ENCODE results near the gene FGF3.
"Not testable (repeated sequence)": the region's sequence is repeated elsewhere in the genome, so short reads cannot be mapped to it uniquely, and the experiment has no call there.

Gene FGF3

DNA sequence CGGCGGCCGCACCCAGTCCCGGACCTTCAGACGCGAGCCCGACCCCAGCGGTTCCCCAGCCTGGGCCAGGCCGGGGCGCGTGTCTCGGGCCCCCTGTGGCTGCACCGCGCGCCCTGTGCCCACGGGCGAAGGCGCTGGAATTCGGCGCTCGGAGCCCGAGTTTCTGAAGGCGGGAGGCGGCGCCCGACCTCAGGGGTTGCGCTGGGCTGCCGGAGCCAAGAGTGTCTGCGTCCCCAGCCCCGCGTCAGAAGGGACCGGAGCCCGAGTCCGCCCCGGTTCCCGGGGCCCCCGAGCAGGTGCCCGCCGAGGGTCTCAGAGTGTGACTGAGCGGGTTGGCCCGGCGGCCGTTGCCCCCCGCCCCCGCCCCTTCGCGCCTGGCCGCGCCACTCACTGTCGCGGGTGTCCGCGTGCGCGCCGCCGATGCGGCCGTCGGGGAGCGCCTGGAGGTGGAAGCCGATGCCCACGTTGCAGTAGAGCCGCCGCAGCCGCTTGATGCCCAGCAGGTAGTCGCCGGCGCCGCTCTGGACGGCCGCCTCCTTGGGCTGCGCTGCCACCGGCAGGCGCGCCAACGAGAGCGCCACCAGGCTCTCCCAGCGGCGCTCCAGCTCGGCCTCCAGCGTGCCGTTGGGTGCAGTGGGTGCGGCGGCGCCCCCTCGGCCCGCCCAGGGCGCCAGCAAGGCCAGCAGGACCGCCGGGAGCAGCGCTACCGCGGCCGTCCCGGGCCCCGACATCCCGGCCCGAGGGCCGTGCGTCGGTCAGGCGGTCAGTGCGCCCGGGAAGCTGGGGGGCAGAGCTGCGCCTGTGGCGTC lies 44.7 kb downstream of the FGF3 start:
- TF ChIP-seq, protein P1, sequence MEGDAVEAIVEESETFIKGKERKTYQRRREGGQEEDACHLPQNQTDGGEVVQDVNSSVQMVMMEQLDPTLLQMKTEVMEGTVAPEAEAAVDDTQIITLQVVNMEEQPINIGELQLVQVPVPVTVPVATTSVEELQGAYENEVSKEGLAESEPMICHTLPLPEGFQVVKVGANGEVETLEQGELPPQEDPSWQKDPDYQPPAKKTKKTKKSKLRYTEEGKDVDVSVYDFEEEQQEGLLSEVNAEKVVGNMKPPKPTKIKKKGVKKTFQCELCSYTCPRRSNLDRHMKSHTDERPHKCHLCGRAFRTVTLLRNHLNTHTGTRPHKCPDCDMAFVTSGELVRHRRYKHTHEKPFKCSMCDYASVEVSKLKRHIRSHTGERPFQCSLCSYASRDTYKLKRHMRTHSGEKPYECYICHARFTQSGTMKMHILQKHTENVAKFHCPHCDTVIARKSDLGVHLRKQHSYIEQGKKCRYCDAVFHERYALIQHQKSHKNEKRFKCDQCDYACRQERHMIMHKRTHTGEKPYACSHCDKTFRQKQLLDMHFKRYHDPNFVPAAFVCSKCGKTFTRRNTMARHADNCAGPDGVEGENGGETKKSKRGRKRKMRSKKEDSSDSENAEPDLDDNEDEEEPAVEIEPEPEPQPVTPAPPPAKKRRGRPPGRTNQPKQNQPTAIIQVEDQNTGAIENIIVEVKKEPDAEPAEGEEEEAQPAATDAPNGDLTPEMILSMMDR (conservative IDR thresholded peaks at IDR 0.05): no peak

GRCh38 chr11:69773626-69774353 lies 45.4 kb downstream of the FGF3 start:
- no peak overlapping the region for H3K27ac ChIP-seq

More for the DNA sequence above, 44.7 kb downstream of the FGF3 start:
- no peak overlapping the region for H3K27ac ChIP-seq

DNA sequence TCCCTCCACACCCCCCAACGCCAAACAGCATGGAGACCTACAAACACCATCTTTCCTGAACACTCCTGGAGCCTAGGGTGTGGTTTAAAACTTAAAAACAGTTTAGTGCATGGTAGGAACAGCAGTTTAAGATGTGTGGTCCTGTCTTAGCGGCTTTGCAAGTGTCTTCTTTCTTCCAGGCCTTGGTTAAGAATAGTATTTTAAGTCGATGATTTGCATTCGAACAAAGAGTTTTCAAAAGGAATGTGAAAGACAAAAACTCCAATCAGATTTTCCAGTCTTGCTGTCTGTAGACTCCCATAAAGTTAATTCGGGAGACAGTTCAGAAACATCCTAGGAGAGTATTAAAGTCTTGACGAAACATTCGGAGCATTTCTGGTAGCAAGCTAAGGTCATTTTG lies 47.8 kb downstream of the FGF3 start:
- no peak overlapping the region for H3K27ac ChIP-seq
- TF ChIP-seq, protein P1 (conservative IDR thresholded peaks at IDR 0.05): no peak

More at GRCh38 chr11:69773626-69774353, 45.4 kb downstream of the FGF3 start:
- TF ChIP-seq, protein P1 (conservative IDR thresholded peaks at IDR 0.05): no peak

GRCh38 chr11:69770540-69770939 lies 48.7 kb downstream of the FGF3 start:
- H3K27ac ChIP-seq: no peak overlapping the region
- TF ChIP-seq, protein P1 (conservative IDR thresholded peaks at IDR 0.05): no peak

DNA sequence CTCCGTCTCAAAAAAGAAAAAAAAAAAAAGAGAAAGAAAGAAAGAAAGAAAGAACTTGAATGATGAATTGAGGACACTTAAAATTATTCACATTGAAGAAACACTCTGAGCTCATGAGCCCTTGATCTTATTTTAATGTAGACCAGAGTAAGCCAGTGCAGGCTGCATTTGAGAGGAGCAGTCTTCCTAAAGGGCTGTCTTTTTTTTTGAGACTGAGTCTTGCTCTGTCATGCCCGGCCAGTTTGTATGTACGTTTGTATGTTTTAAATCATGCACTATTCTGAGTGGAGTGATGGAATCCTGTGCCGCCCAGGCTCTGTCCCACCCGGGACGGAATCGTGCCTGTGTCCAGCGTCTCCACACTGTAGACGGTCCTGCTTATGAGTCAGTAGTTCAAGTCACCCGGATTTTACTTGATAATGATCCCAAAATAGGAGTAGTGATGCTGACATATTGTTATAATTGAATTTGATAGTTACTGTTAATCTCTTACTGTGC lies 53.7 kb downstream of the FGF3 start:
- no peak overlapping the region for H3K27ac ChIP-seq
- TF ChIP-seq, protein P1 (conservative IDR thresholded peaks at IDR 0.05): no peak

DNA sequence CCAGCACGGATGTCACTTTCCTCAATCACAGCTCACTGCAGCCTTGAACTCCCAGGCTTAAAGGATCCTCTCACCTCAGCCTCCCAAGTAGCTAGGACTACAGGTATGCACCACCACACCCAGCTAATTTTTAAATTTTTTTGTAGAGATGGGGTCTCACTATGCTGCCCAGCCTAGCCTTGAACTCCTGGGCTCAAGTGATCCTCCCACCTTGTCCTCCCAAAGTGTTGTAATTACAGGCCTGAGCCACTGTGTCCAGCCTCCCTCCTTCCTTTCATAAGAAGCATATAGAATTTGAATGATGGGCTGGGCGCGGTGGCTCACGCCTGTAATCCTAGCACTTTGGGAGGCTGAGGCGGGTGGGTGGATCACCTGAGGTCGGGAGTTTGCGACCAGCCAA lies 54.3 kb downstream of the FGF3 start:
- H3K27ac ChIP-seq: not testable (repeated sequence)

DNA sequence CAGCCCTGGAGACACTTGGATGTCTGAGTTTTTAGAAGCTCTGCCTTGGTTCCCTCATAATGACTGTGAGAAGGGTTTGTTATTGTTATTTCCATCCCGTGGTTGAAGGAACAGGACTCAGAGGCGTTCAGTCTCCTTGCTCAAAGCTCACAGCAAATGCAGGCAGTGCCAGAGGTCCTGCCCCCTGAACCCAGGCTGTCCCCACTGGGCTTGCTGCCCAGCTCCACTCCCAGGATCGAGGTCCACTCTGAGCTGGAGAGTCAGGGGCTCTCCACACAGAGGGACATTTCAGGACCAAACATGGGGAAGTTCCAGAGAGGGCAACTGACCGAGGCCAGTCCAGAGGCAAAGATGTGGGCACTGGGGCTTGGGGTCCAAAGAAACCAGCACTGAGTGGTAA lies 58.9 kb downstream of the FGF3 start:
- TF ChIP-seq, protein P1 (conservative IDR thresholded peaks at IDR 0.05): no peak
- H3K27ac ChIP-seq: no peak overlapping the region
